Activated T-cell treated with anti-CD3 and anti-CD28 coated beads, Interleukin-2, amount 50 U/mL, for 1 hour (primary cell): ENCODE measurements around the gene CHAF1A.

Experiments
- DNase-seq: peaks from one replicate; pipeline ENCODE4 v3.0.0-alpha.2; 2020

The CHAF1A gene

GRCh38 chr19:4457654-4458395 lies 55.4 kb downstream of the CHAF1A start, which contains the start of gene UBXN6:
UBXN6 (minus strand) TSS chr19:4457794; CDS start chr19:4457697, 97 bp downstream.
- peak; percentile 97 for DNase-seq

GRCh38 chr19:4464815-4465581 lies 62.6 kb downstream of the CHAF1A start:
- no peak for DNase-seq

- DNase-seq = no peak
Observed at GRCh38 chr19:4467835-4468234, 65.4 kb downstream of the CHAF1A start.

GRCh38 chr19:4471403-4472173 lies 69.1 kb downstream of the CHAF1A start:
- DNase-seq = peak; percentile 92

DNA sequence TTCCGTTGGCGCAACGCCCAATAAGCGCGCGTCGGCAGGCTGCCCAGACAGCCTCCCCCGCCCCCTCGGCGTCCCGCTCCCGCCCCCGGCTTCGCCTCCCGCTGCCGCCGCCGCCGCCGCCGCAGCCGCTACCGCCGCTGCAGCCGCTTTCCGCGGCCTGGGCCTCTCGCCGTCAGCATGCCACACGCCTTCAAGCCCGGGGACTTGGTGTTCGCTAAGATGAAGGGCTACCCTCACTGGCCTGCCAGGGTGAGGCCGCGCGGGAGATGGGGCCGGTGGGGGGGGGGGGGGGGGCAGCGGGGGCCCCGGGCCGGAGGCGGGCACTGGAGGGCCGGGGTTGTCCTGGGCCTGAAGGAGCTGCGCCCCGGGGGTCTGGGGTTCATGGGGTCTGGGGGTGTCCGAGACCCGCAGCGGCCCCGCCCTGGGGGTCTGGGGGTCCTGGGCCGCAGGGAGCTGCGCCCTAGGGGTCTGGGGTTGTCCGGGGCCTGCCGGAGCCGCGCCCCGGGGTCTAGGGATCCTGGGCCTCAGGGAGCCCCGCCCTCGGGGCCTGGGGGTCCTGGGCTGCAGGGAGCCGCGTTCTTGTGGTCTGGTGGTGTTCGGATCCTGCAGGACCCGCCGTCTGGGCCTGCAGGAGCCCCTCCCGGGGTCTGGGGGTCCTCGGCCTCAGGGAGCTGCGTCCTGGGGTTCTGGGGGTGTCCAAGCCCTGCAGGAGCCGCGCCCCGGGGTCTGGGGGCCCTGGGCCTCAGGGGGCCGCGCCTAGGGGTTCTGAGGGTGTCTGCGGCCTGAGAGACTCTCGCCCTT lies 69.9 kb downstream of the CHAF1A start, which contains the start of gene HDGFL2:
Gene HDGFL2 (plus strand): TSS at position 124 of the 801 bp plus-strand sequence. CDS start 54 bp downstream, at position 178.
- peak; percentile 93 for DNase-seq

DNA sequence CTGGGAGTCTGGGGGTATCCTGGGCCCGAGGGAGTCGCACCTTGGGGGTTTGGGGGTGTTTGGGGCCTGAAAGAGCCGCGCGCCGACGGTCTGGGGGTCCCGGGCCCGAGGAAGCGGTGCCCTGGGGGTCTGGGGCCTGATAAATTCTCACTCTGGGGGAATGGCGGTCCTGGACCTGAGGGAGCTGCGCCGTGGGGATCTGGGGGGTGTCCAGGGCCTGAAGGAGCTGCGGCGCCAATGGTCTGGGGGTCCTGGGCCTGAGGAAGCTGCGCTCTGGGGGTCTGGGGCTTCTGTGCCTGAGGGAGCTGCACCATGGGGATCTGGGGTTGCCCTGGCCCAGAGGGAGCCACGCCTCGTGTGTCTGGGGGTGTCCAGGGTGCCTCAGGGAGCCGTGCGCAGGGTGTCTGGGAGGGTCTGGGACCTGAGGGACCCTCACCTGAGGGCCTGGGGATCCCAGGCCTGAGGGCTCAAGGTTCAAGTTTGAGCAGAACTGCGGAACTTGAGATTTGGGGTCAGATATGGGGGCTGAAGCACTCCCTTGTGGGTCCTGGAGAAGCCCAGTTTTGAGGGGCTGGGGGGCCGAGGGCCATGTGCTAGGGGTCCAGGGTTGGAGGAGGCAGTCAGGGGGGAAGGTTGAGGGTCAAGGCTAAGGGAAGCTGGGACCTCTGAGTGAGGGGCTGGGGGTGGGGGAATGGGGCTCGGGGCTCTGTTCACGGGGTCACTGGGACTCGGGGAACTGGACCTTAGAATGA lies 70.7 kb downstream of the CHAF1A start:
- DNase-seq = no peak

GRCh38 chr19:4473763-4474513 lies 71.5 kb downstream of the CHAF1A start:
- no peak for DNase-seq

DNA sequence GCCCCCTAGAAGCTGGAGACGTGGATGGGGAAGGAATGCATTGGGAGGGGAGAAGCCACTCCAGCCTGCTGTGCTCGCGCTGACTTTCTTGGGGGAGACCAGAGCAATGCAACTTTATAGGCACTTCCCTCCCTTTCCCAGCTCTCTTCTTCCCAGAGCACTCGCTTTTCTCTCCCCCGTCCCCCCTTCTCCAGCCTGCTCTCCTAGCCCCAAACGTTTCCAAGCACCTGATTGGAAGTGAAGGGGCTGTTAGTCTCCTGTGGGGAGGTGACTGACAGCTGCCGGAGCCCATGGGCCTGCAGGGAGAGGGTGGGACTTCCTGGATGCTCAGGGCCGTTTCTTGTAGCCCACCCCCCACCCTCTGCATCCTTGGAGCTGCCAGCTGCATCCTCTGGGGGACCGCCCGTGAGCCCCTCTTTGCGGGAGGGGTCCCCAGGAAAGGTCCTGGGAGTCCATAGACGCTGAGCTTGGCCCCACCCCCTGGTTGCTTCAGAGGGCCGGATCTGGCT lies 72.1 kb downstream of the CHAF1A start:
- DNase-seq = no peak

DNA sequence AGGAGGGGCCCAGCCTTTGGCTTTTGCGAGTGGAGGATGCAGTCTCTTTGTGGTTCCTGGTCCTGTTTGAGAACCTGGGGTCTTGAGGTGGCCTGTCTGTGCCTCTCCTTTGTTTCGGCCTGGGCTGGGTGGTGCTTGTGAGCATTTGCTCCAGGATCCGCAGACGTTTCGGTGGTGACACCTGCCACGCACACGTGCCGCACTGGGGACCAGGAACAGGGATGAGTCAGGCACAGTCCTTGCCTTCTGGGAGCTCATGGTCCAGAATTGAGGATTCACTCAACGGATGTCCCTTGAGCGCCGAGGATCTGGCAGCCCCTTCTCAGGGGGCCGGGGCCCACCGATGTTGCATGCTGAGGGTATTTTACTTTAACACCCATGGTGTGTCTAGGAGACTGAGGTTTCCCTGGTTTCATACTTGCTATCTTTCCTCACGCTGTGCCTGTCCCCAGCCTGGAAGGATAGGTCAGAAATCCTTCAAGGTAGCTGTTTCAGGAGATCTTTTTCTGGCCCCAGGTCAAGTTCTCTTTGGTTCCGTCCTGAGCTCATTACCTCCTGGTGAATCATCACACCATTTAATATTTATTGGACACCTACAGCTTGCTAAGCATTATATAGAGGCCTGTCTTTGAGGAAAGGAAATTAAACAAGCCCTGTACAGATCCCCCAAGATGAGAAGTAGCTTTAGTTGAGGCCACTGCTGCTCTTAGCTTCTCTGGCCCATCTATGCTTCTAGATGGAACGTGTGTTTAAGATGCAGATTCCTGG lies 74.8 kb downstream of the CHAF1A start:
- no peak for DNase-seq

DNA sequence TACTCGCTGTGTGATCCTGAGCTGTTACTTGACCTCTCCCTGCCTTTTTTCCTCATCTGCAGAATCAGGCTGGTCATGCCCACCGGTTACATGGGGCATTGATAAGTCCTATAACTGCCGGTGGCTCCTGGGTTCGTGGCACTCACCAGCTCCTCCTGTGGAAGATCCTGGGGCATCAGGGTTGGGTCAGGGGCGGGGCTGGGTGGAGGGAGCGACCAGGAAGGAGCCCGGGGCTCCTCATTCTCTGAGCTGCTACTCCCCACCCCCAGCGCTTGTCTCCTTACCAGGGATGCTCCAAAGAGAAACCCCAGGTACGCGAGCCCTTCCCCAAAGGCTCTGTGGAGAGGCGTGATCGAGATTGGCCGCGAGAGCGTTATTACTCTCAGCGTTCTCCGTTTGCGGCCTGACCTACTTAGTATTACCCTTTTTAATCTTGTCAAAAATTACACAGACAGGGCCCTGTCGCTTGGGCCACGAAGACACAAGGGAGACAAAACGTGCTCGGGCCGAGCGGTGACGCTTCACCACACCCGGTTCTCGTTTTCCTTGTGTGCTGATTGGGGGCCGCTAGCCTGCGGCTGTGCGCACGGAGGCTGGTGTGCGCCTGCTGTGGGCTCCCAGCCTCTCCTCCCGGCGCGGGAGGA lies 80.4 kb downstream of the CHAF1A start:
- no peak for DNase-seq

GRCh38 chr19:4483385-4483784 lies 80.9 kb downstream of the CHAF1A start:
- DNase-seq = no peak

DNA sequence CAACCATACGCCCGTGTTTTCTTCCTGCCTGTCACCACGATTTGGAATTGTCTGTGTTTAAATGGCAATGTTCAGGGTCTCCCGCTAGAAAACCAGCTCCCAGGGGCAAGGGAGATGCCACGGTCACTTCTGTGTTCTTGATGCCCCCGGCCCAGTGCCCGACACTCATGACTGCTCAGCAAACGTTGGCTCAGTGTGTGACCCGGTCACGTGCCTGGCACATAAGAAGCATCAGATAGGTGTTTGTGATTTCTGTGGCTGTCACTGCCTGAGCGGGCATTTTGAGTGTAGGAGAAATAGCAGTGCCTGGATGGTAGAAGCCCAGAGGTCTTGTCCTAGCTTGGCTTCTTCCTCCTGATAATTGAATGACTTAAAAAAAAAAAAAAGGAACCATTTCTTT lies 85.1 kb downstream of the CHAF1A start:
- no peak for DNase-seq

DNA sequence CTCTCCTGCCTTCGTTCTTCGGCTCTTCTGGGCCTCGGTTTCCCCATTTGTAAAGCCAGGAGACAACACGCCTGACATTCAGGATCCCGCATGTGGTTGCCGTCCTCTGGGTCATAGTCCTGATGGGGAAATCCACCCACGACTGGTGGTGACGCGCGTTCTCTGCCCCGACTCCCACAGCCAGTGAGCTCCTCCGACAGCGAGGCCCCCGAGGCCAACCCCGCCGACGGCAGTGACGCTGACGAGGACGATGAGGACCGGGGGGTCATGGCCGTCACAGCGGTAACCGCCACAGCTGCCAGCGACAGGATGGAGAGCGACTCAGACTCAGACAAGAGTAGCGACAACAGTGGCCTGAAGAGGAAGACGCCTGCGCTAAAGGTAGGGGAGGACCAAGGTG lies 86.1 kb downstream of the CHAF1A start:
- DNase-seq = no peak

DNA sequence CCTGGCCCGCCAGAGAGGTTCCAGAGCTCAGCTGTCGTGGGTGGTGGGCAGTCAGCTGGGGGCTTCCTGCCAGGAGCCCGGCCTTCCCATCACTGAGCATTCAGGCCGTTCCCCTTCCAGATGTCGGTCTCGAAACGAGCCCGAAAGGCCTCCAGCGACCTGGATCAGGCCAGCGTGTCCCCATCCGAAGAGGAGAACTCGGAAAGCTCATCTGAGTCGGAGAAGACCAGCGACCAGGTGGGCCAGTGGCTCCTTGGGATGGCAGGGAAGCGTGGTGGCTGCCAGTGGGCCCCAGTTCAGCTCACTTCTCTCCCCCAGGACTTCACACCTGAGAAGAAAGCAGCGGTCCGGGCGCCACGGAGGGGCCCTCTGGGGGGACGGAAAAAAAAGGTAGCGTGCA lies 89.0 kb downstream of the CHAF1A start:
- no peak for DNase-seq

GRCh38 chr19:4492337-4493103 lies 90.1 kb downstream of the CHAF1A start:
- no peak for DNase-seq
